ENCODE data around the gene PDE4DIP.
"Not testable (repeated sequence)": the region's sequence is repeated elsewhere in the genome, so short reads cannot be mapped to it uniquely, and the experiment has no call there.

PDE4DIP gene

GRCh38 chr1:148916695-148917348 lies 72.6 kb downstream of the PDE4DIP start:
- not testable (repeated sequence) for DNase-seq (ENCODE audit: extremely low read depth in 1 of 2, low read depth in 1 of 2)

- DNase-seq (ENCODE audit: extremely low read depth in 1 of 2, low read depth in 1 of 2) = not testable (repeated sequence)
Observed at GRCh38 chr1:148918836-148919447, 74.7 kb downstream of the PDE4DIP start.

GRCh38 chr1:148921047-148921446 lies 76.8 kb downstream of the PDE4DIP start:
- DNase-seq (ENCODE audit: extremely low read depth in 1 of 2, low read depth in 1 of 2) = not testable (repeated sequence)

GRCh38 chr1:148923798-148924197 lies 79.6 kb downstream of the PDE4DIP start:
- DNase-seq (ENCODE audit: extremely low read depth in 1 of 2, low read depth in 1 of 2) = not testable (repeated sequence)

- DNase-seq (ENCODE audit: extremely low read depth in 1 of 2, low read depth in 1 of 2) = not testable (repeated sequence)
Observed at GRCh38 chr1:148927645-148928044, 83.4 kb downstream of the PDE4DIP start.

- not testable (repeated sequence) for DNase-seq (ENCODE audit: extremely low read depth in 1 of 2, low read depth in 1 of 2)
Observed at GRCh38 chr1:148929253-148929652, 85.0 kb downstream of the PDE4DIP start.

- not testable (repeated sequence) for DNase-seq (ENCODE audit: extremely low read depth in 1 of 2, low read depth in 1 of 2)
Observed at GRCh38 chr1:148935381-148936002, 91.3 kb downstream of the PDE4DIP start.

- not testable (repeated sequence) for DNase-seq (ENCODE audit: extremely low read depth in 1 of 2, low read depth in 1 of 2)
Observed at GRCh38 chr1:148942906-148943305, 98.7 kb downstream of the PDE4DIP start.

GRCh38 chr1:148945130-148945529 lies 100.9 kb downstream of the PDE4DIP start:
- not testable (repeated sequence) for DNase-seq (ENCODE audit: extremely low read depth in 1 of 2, low read depth in 1 of 2)

- not testable (repeated sequence) for DNase-seq (ENCODE audit: extremely low read depth in 1 of 2, low read depth in 1 of 2)
Observed at GRCh38 chr1:148948768-148949167, 104.5 kb downstream of the PDE4DIP start.

GRCh38 chr1:148951336-148952227 lies 107.4 kb downstream of the PDE4DIP start:
- peak; percentile 50 to 56 for DNase-seq (ENCODE audit: extremely low read depth in 1 of 2, low read depth in 1 of 2)

GRCh38 chr1:148952253-148952937 lies 108.2 kb downstream of the PDE4DIP start:
- peak; percentile 34 to 46 for DNase-seq (ENCODE audit: extremely low read depth in 1 of 2, low read depth in 1 of 2)

GRCh38 chr1:148952938-148953616 lies 108.8 kb downstream of the PDE4DIP start:
- not testable (repeated sequence) for DNase-seq (ENCODE audit: extremely low read depth in 1 of 2, low read depth in 1 of 2)

GRCh38 chr1:148953730-148954129 lies 109.5 kb downstream of the PDE4DIP start:
- not testable (repeated sequence) for DNase-seq (ENCODE audit: extremely low read depth in 1 of 2, low read depth in 1 of 2)

GRCh38 chr1:148958343-148958742 lies 114.1 kb downstream of the PDE4DIP start:
- not testable (repeated sequence) for DNase-seq (ENCODE audit: extremely low read depth in 1 of 2, low read depth in 1 of 2)

GRCh38 chr1:148960212-148961000 lies 116.2 kb downstream of the PDE4DIP start:
- not testable (repeated sequence) for DNase-seq (ENCODE audit: extremely low read depth in 1 of 2, low read depth in 1 of 2)

- not testable (repeated sequence) for DNase-seq (ENCODE audit: extremely low read depth in 1 of 2, low read depth in 1 of 2)
Observed at GRCh38 chr1:148962127-148962857, 118.1 kb downstream of the PDE4DIP start.

- DNase-seq (ENCODE audit: extremely low read depth in 1 of 2, low read depth in 1 of 2) = not testable (repeated sequence)
Observed at GRCh38 chr1:148966084-148966483, 121.9 kb downstream of the PDE4DIP start.

Data from stimulated activated CD8-positive, alpha-beta memory T cell treated with anti-CD3 and anti-CD28 coated beads, Interleukin-7, amount 100 ng/mL, for 48 hours (primary cell).